Measurements from ENCODE around the gene TTC5.
"Not testable (repeated sequence)": the region's sequence is repeated elsewhere in the genome, so short reads cannot be mapped to it uniquely, and the experiment has no call there.

The TTC5 gene

DNA sequence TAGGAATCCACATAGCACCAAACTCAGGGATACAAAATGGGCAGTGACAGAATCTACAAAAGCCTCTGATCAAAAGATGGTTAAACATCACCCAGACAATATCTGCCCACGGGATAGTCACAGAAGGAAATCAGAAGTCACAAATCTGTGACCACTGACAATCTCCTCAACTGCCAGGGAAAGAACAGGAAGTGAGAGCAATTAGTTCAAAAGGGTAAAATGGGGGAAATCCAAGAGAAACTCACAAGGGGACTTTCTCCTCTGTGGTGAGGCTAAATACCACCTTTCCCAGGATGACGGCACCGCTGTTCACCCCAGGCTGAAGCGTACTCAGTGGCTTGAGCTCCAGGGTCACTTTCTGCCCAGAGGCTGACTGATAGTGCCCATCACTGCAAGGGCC is 10.7 kb downstream of the TTC5 start:
- Histone ChIP-seq H3K9me3 (ENCODE audit: control insufficient read depth, insufficient read depth, low read length) (no peaks in the 10 kb centered on the region), H3K36me3 (ENCODE audit: control insufficient read depth, low read length) (peaks cover 67% of the 10 kb centered on the region), H3K27me3 (ENCODE audit: control insufficient read depth, low read length) (no peaks in the 10 kb centered on the region), H3K79me2 (ENCODE audit: control insufficient read depth, low read length) (no peaks in the 10 kb centered on the region), H3K9me2 (replicated peaks; ENCODE audit: control insufficient read depth, low read length) (no peaks in the 10 kb centered on the region), H3K4me2 (ENCODE audit: low read length) (no peak overlapping the region), H3K27ac (ENCODE audit: low read depth, low read length) (no peak overlapping the region), H3K4me3 (ENCODE audit: low read length) (no peak overlapping the region), H3F3A (ENCODE audit: control insufficient read depth, insufficient read depth) (no peaks in the 10 kb centered on the region), H4K20me1 (ENCODE audit: control insufficient read depth, insufficient read depth, low read depth, low read length) (no peaks in the 10 kb centered on the region), H3K4me1 (ENCODE audit: control insufficient read depth, low read length) (peaks cover 12% of the 10 kb centered on the region)
- TF ChIP-seq EZH2phosphoT487 (IDR thresholded peaks at IDR 0.05; ENCODE audit: borderline replicate concordance, low read length) (no peak), CTCF (IDR thresholded peaks at IDR 0.05; ENCODE audit: low read depth, low read length, poor library complexity, severe bottlenecking) (no peak)

DNA sequence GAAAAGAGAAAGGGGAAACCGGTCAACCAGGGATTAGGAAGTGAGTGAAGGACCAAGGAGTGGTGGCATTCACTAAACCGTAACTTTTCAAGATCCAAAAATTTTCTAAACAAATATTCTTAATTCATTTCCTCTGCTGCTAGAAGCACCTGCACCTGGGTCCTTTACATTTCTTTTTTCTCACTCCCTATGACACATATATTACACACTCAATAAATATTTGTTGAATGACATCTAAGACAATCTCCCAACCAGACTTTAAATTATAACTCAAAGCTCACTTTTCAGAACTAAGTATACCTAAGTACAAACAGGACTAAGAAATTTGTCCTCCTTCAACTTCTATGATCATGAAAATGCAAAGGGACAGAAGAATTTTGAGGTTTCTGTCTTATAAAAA is 11.1 kb downstream of the TTC5 start:
- H3K4me1 ChIP-seq (ENCODE audit: control insufficient read depth, low read length), result peaks cover 12% of the 10 kb centered on the region
- TF ChIP-seq CTCF (IDR thresholded peaks at IDR 0.05; ENCODE audit: low read depth, low read length, poor library complexity, severe bottlenecking) (no peak), EZH2phosphoT487 (IDR thresholded peaks at IDR 0.05; ENCODE audit: borderline replicate concordance, low read length) (no peak)
- H3K36me3 ChIP-seq (ENCODE audit: control insufficient read depth, low read length), result peaks cover 69% of the 10 kb centered on the region
- no peaks in the 10 kb centered on the region for H4K20me1 ChIP-seq (ENCODE audit: control insufficient read depth, insufficient read depth, low read depth, low read length)
- H3K27me3 ChIP-seq (ENCODE audit: control insufficient read depth, low read length), result no peaks in the 10 kb centered on the region
- no peak overlapping the region for H3K27ac ChIP-seq (ENCODE audit: low read depth, low read length)
- H3K4me3 ChIP-seq (ENCODE audit: low read length), result no peak overlapping the region
- no peaks in the 10 kb centered on the region for H3K9me3 ChIP-seq (ENCODE audit: control insufficient read depth, insufficient read depth, low read length)
- no peaks in the 10 kb centered on the region for H3F3A ChIP-seq (ENCODE audit: control insufficient read depth, insufficient read depth)
- H3K4me2 ChIP-seq (ENCODE audit: low read length), result no peak overlapping the region
- H3K9me2 ChIP-seq (replicated peaks; ENCODE audit: control insufficient read depth, low read length), result no peaks in the 10 kb centered on the region
- H3K79me2 ChIP-seq (ENCODE audit: control insufficient read depth, low read length), result no peaks in the 10 kb centered on the region

- not testable (repeated sequence) for H3K27ac ChIP-seq (ENCODE audit: low read depth, low read length); H3K9me3 ChIP-seq (ENCODE audit: control insufficient read depth, insufficient read depth, low read length); H3K4me1 ChIP-seq (ENCODE audit: control insufficient read depth, low read length); H3K79me2 ChIP-seq (ENCODE audit: control insufficient read depth, low read length); H3K9me2 ChIP-seq (replicated peaks; ENCODE audit: control insufficient read depth, low read length); H3K27me3 ChIP-seq (ENCODE audit: control insufficient read depth, low read length); H3F3A ChIP-seq (ENCODE audit: control insufficient read depth, insufficient read depth); H4K20me1 ChIP-seq (ENCODE audit: control insufficient read depth, insufficient read depth, low read depth, low read length); H3K4me2 ChIP-seq (ENCODE audit: low read length); H3K36me3 ChIP-seq (ENCODE audit: control insufficient read depth, low read length); H3K4me3 ChIP-seq (ENCODE audit: low read length)
These were observed 23.8 kb downstream of the TTC5 start for GRCh38 chr14:20281998-20282397.

DNA sequence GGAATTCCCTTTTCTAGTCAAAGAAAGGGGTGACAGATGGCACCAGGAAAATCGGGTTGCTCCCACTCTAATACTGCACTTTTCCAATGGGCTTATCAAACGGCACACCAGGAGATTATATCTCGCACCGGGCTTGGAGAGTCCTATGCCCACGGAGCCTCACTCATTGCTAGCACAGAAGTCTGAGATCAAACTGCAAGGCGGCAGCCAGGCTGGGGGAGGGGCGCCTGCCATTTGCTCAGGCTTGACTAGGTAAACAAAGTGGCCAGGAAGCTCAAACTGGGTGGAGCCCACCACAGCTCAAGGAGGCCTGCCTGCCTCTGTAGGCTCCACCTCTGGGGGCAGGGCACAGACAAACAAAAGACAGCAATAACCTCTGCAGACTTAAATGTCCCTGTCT is 25.5 kb downstream of the TTC5 start:
- H3K36me3 ChIP-seq (ENCODE audit: control insufficient read depth, low read length); H3K9me3 ChIP-seq (ENCODE audit: control insufficient read depth, insufficient read depth, low read length); H3K4me2 ChIP-seq (ENCODE audit: low read length); H3K79me2 ChIP-seq (ENCODE audit: control insufficient read depth, low read length); H3F3A ChIP-seq (ENCODE audit: control insufficient read depth, insufficient read depth); H3K4me1 ChIP-seq (ENCODE audit: control insufficient read depth, low read length); H3K27me3 ChIP-seq (ENCODE audit: control insufficient read depth, low read length); H3K27ac ChIP-seq (ENCODE audit: low read depth, low read length); H4K20me1 ChIP-seq (ENCODE audit: control insufficient read depth, insufficient read depth, low read depth, low read length); H3K9me2 ChIP-seq (replicated peaks; ENCODE audit: control insufficient read depth, low read length); H3K4me3 ChIP-seq (ENCODE audit: low read length): not testable (repeated sequence)

All from DOHH2 (cell line).